Amniotic stem cell (primary cell): ENCODE measurements around the gene RNF13.
"Not testable (repeated sequence)": the region's sequence is repeated elsewhere in the genome, so short reads cannot be mapped to it uniquely, and the experiment has no call there.

ENCODE experiments used
- DNase-seq: peaks from one replicate; lab custom pipeline; 2025; lab: John Stamatoyannopoulos, UW

Gene RNF13

DNA sequence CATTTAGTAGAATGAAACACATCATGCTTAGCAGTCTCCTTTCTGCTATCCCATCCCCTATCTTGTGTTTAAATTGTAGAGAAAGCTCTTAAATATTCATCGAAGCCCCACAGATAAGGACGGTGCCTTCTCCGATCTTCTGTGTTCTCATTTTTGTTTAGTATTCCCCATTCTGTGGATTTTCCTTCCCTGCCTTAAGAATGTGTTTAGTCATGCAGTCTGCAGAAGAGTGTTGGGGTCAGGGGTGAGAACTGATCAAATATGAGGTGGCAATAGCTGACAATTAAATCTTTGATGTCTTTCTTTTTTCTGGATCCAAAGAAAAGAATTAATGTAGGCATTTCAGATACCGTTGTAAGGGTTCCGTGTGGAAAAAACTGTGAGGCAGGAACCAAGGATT is 11.4 kb upstream of the RNF13 start:
- DNase-seq: no peak

DNA sequence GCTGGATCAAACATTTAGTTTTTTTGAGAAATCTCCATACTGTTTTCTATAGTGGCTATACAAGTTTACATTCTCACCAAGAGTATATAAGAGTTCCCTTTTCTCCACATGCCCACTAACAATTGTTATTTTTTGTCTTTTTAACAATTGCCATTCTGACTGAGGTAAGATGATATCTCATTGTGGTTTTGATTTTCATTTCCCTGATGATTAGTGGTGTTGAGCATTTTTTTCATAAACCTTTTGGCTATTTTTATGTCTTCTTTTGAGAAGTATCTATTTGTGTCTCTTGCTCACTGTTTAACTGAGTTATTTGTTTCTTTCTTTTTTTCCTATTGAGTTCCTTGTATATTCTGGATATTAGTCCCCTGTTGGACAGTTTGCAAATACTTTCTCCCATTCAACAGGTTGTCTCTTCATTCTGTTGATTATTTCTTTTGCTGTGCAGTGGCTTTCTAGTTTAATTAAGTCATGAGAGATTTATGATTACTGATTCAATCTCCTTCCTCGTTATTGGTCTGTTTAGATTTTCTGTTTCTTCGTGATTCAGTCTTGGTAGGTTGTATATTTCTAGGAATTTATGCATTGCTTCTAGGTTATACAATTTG is 6.7 kb upstream of the RNF13 start:
- no peak for DNase-seq

DNA sequence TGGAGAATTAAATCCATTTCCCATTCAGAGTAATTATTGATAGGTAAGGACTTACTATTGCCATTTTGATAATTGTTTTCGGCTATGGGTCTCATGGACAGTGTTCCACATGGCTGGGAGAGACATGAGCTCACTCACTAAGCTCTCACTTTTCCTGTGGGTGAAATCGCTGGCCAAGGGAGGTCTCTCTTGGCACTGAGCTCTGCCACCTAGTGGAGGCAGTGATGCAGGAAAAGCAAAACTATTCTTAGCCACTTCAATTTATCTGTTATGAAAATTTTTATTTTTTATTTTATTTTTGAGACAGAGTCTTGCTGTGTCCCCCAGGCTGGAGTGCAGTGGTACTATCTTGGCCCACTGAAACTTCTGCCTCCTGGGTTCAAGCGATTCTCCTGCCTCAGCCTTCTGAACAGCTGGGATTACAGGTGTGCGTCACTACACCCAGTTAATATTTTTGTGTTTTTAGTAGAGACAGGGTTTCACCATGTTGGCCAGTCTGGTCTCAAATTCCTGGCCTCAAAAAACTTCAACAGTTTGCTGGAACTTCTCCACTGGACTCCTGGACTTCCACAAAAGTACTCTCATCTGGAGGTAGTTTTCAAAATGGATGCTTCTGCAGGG is 4.7 kb upstream of the RNF13 start:
- DNase-seq: peak; percentile 60

DNA sequence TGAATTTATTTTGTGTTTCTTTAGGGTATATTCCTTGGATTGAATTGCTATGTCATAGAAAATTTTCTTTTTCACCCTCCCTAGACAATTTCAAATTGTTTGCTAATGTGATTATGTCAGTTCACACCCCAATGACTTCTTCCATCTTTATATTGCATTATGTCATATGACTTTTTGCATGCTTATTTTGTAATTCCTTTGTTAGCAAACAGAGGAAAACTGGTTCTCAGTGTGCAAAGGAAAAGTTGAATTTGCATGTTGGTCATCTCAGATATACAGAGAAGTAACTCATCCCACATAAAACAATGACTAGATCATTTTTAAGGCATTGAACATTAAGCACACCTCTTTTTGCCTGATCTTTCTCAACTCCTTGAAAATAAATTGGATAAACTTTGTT is 3.3 kb upstream of the RNF13 start:
- no peak for DNase-seq

DNA sequence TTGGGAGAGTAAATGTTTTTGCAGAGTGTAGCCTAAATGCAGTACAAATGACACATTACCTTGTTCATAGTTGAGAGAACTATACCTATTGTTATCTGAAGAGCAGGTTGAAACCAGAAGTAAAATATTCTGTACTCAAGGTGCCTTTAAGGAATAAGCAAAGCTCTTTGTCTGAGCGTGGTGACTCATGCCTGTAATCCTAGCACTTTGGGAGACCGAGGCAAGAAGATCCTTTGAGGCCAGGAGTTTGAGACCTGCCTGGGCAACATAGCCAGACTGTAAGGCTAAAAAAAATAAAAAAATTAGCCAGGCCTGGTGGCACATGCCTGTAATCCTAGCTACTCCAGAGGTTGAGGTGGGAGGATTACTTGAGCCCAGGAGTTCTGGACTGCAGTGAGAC is 2.2 kb upstream of the RNF13 start:
- no peak for DNase-seq

DNA sequence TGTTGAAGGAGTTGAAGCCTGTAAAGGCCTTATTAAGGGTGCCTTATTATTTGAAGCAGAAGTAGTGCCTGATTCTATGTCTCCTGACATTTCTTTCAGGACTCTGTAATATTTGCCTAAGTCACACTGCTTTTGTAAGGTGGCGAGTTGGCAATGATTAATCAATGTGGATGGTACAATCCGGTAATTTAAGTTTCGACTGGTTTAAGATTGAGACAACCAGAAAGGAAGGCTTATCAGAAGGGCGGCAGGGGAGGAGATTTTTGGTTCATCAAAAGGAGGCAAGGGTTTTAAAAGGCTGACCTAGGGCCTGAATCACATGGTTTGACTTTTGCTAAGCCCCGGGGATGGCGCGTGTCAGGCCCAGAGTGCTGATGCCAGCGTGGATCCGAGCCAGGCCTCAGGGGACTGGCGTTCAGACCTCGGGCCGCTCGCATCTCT is 830 bp upstream of the RNF13 start:
- DNase-seq: no peak

DNA sequence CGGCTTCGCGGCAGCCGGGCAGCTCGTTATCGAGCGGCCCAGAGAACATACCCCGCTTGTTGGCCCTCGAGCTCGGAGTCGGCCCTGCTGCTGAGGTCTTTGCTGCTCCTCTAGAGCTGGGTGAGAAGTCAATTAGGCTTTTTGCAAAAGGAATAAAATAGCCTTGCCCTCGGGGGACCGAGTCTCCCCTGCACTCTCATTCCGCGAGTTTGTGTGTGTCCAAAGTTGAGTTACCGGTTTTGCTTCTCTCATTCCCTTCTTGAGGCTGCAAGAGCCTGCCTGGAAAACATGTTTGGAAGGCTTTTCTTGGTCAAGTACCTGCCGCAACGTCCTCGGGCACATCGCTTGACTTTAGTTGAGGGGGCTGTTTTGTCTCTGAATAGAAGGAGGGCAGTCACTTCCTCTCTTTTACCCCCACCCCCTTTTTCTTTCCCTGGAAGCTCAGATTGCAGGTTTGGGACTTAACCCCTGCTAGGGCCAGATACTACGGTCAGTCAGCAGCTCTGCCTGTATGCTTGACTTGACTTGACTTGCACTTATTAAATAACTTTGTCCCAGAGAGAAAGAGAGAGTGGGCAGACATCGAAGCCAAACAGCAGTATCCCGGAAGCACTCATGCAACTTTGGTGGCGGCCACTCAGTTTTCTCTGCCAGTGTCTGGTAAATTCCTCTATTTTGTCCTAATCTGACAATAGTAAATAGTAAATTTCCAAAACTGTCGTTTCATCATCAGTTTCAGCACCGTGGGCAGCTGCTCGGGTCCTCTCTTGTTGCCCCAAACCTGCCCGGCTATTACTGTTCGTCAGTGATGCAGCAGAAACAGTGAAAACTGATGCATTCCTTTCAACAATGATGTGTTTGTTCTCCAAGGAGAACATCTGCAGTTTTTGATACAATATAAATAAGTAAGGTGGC is 609 bp downstream of the RNF13 start:
- no peak for DNase-seq

DNA sequence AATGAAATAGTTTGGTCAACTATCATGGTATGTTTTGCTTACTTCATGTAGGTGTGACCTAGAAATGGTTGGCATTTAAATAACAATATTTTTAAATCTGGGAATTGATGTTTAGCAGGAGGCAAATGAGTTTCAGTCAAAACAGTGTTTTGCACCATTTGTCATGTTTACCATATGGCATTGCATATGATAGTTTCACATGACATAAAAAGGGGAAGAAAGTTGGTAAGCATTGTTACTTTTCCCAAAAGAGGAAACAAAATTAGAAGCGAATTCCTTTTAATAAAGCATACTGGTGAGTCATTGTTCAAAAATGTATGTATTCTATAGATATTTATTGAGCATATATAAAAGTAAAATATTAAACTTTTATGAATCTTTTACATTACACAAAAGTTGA is 2.3 kb downstream of the RNF13 start:
- no peak for DNase-seq

DNA sequence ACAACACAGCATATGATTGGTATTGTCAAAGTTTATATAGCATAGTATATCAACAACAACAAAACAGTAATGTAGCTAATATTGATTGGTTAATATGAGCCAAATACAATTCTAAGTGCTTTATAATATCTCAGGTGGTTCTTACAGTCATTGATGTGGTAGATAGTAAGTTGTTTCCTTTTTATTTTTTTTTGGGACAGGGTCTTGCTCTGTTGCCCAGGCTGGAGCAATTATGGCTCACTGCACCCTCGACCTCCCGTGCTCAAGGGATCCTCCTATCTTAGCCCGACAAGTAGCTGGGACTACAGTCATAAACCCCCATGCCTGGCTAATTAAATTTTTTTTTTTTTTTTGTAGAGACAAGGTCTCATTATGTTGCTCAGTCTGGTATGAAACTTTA is 2.7 kb downstream of the RNF13 start:
- DNase-seq: no peak

DNA sequence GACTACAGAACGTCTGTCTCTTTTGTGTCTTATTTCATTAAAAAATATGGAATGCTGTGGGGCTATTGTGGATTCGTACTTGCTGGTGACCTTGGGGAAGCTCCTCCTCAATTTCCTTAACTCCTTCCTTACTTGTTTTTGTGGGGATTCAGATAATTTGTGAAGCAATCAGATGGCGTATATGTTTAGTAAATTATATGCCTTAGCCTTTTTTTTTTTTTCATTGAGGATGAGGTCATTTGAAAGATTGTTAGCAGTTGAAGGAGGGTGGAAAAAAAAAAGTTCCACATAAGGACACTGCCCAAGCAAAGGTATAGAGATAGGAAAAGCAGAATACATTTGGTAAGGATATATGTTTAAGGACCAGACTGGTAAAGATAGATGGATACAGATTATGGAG is 3.3 kb downstream of the RNF13 start:
- no peak for DNase-seq

DNA sequence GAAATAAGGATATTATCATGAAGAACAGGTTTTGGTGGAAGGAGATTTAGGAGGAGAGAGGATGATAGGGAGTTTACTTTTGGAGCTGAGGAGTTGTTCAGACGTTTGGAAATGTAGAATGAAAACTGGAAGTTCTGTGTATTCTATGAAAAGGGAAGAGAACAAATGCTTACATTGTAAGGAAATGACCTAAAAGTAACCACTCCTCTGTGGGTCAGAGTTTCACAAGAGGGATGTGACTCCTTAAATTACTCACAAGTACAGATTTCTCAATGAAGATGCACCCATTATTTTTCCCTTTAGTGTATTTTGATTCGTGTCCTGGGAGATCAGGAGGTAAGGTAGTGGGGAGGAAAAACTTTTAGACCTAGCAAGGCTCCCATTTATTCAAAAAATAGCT is 4.0 kb downstream of the RNF13 start:
- DNase-seq: no peak

DNA sequence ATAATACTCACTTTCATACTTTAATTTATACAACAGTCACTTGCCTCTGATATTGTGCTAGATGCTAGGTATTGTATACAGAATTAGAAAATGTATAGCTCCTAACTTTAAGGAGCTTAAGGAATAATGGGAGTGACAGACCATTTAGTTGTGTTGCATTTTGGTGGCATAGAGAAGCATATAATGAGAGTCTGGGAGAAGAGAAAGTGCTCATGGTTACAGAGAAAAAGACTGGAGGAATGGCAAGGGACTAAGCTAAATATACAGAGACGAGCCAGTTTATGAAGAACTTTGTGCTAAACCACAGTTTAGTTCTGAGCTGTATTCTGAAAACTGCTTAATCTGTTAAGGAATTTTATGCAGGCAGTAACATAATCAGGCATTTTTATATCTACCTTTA is 6.4 kb downstream of the RNF13 start:
- no peak for DNase-seq

DNA sequence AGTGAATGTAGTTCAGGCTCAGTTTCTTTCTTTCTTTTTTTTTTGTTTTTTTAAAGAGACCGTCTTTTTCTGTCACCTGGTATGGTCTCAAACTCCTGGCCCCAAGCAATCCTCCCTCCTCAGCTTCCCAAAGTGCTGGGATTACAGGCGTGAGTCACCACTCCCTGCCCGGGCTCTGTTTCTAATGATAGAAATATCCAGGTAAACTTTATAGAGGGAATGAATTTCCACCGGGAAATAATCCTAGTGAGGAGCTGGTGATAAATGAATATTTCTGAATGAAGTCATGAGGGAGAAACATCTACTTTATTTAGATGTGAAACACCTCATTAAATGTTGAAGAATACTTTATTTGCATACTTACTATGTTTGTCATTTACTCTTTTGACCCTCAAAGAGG is 7.2 kb downstream of the RNF13 start:
- DNase-seq: no peak

DNA sequence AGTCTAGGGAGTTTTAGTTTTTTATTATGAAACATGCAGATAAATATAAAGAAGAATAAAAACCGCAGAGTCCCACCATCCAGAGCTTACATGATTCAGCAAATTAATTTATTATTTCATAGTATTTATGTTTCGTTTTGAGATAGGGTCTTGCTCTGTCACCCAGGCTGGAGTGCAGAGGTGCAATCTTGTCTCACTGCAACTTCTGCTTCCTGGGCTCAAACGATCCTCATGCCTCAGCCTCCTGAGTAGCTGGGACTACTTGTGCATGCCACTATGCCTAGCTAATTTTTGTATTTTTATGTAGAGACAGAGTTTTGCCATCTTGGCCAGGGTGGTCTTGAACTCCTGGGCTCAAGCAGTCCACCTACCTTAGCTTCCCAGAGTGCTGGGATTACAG is 13.6 kb downstream of the RNF13 start:
- no peak for DNase-seq

DNA sequence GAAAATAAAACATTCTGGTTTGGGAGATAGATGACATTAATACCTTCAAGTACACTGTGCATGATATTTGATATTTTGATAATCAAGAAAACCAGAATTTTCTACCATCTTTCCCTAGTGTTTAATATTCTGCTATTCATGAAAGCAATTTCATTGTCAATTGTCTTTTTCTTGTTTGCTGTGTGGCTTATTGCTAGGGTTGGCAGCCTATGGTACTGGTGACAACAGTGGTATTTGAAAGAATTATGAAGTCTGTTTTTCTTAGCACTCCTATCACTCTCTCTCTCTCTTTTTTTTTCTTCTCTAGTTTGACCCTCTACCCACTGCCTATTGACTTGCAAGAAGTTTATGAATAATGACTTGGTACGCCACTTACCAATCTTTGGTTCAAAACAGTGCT is 15.4 kb downstream of the RNF13 start:
- DNase-seq: no peak

DNA sequence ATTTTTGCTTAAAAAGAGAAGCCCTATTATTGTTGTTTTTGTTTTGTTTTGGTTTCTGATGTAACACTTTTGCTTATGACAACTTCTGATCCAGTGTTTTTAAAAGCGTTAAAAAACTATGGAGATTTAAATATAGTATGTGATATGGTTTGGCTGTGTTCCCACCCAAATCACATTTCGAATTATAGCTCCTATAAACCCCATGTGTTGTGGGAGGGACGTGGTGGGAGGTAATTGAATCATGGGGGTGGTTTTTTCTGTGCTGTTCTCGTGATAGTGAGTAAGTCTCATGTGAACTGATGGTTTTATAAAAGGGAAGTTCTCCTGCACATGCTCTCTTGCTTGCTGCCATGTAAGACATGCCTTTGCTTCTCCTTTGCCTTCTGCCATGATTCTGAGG is 16.6 kb downstream of the RNF13 start:
- DNase-seq: not testable (repeated sequence)

DNA sequence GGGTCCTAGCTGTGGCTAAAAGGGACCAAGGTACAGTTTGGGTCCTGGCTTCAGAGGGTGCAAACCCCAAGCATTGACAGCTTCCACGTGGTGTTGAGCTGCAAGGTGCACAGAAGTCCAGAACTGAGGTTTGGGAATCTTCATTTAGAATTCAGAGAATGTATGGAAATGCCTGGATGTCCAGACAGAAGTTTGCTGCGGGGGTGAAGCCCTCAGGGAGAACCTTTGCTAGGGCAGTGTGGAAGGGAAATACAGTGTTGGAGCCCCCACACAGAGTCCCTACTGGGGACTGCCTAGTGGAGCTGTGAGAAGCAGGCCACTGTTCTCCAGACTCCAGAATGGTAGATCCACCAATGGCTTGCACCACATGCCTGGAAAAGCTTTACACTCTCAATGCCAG is 17.9 kb downstream of the RNF13 start:
- no peak for DNase-seq

DNA sequence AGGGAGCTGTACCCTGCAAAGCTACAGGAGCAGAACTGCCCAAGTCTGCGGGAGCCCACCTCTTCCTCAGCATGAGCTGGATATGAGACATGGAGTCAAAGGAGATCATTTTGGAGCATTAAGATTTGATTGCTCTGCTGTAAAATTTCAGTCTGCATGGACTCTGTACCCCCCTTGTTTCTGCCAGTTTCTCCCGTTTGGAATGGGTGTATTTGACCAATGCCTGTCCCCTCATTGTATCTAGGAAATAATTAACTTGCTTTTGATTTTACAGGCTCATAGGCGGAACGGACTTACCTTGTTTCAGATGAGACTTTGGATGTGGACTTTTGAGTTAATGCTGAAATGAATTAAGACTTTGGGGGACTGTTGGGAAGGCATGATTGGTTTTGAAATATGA is 18.3 kb downstream of the RNF13 start:
- DNase-seq: no peak

DNA sequence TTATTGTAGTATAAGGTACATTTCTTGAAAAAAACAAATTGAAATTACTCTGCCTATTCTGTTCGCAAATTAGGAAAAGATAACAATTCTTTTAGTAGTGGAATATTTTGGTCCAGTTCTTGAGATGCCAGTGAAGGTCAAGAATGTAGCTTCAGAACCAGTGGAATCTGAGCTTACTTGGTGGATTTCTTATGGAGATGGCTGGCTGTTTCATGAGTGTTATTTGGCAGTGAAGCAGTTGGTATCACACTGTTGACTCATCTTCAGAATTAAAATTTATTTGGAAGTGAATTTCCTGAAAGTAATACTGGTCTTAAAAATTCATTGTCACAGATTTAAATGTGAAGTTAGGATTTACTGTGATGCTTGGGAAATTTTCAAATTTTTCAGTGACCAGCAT is 19.1 kb downstream of the RNF13 start:
- no peak for DNase-seq

DNA sequence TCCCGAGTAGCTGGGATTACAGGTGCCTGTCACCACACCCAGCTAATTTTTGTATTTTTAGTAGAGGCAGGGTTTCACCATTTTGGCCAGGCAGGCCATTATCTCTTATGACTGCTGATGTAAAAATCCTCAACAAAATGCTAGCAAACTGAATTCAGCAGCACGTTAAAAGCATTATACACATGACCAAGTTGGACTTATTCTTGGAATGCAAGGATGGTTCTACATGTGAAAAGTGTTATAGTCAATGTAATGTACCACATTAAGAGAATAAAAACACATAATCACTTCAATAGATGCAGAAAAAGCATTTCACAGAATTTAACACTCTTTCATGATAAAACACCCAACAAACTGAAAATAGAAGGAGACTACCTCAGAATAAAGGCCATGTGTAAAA is 20.2 kb downstream of the RNF13 start:
- DNase-seq: no peak

DNA sequence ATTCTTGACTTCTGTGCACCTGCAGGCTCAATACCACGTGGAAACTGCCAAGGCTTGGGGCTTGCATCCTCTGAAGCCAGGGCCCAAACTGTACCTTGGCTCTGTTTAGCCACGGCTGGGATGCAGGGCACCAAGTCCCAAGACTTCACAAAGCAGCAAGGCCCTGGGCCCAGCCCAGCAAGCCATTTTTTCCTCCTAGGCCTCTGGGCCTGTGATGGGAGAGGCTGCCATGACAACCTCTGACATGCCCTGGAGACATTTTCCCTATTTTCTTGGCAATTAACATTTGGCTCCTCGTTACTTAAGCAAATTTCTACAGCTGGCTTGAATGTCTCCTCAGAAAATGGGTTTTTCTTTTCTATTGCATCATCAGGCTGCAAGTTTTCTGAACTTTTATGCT is 25.5 kb downstream of the RNF13 start:
- DNase-seq: not testable (repeated sequence)

DNA sequence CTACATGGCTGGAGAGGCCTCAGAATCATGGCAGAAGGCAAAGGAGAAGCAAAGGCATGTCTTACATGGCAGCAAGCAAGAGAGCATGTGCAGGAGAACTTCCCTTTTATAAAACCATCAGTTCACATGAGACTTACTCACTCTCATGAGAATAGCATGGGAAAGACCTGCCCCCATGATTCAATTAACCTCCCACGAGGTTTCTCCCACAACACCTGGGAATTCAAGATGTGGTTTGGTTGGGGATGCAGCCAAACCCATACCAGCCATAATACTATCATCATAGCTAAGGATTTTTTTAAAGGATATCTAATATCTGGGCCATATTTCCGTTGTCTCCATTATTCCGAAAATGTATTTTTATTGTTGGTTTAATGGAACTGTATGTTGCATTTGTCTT is 26.5 kb downstream of the RNF13 start:
- DNase-seq: not testable (repeated sequence)

DNA sequence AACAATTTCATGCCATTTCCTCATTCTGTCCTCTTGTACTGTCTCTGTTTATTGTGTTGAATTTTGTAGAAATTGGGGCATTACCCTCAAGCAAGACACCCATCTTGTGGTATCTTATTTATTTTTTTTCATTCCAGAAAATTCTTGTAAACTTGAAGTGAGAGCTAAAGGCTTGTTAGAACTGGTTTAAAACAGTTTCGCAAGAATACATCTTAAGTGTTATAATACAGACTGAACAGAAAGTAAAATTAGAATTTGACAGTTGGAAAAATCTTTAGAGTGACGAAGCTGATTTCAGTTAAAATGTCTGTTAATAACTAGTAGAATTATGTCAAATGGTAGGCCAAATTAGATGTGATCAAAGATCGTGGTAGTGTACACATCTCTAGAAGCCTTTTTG is 26.9 kb downstream of the RNF13 start:
- DNase-seq: no peak
